HG02870 (cell line): Measurements from ENCODE around the gene CYP26C1.

Source experiments
- ATAC-seq: cut with Tn5 transposase; IDR thresholded peaks from one replicate; pipeline ENCODE4 v1.9.1; 2021; ENCODE audit warnings: mild to moderate bottlenecking, moderate library complexity; ENCODE audit not compliant: unreplicated experiment

CYP26C1 gene

GRCh38 chr10:93059975-93060886 is at the start of gene CYP26C1:
Gene CYP26C1 (plus strand): TSS chr10:93060798. CDS start chr10:93061264, 466 bp downstream.
- ATAC-seq = no peak

- no peak for ATAC-seq
Observed at GRCh38 chr10:93015722-93016121, 44.9 kb upstream of the CYP26C1 start.

GRCh38 chr10:93023013-93023650 is 37.5 kb upstream of the CYP26C1 start:
- ATAC-seq = no peak

GRCh38 chr10:93026072-93026471 is 34.5 kb upstream of the CYP26C1 start:
- no peak for ATAC-seq

GRCh38 chr10:93027508-93027907 is 33.1 kb upstream of the CYP26C1 start:
- ATAC-seq = no peak

- no peak for ATAC-seq
Observed at GRCh38 chr10:93028883-93029282, 31.7 kb upstream of the CYP26C1 start.

DNA sequence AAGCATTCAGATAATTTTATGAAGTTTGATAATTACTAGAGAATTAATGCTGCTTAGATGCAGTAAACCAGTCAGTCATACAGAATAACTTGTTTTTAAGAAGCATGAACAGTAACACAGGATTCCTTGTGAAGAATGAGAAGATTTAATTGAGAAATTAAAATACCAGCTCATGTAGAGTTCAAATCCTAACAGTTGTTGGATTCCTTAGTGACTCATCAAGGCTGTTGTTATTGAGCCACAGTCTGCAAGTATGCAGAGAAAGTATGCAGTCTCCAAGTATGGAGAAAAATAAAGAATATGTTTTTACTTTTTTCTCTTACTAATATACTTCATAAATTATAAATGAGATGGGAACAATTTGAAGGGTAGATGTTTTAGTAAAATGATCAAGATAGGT is 30.2 kb upstream of the CYP26C1 start:
- ATAC-seq = no peak

GRCh38 chr10:93032105-93032808 is 28.3 kb upstream of the CYP26C1 start:
- no peak for ATAC-seq

- ATAC-seq = no peak
Observed at GRCh38 chr10:93032809-93033137, 27.8 kb upstream of the CYP26C1 start.

DNA sequence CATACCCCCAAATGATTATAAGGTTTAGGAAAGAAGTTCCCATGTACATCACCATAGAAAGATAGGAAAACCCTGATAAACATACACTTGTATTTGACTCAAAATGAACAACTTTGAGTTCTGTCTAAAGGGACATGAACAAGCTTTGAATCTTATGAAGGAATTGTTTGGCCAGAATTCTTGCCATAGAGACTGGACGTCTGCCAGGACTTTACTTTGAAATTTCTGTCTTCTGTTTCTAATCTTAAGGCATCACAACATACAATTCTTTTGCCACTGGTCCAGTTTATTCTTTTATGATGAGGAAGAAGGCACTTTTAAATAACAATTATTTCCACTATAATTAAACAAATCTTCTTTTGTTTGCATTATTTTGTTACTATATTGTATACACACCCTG is 26.2 kb upstream of the CYP26C1 start:
- no peak for ATAC-seq

DNA sequence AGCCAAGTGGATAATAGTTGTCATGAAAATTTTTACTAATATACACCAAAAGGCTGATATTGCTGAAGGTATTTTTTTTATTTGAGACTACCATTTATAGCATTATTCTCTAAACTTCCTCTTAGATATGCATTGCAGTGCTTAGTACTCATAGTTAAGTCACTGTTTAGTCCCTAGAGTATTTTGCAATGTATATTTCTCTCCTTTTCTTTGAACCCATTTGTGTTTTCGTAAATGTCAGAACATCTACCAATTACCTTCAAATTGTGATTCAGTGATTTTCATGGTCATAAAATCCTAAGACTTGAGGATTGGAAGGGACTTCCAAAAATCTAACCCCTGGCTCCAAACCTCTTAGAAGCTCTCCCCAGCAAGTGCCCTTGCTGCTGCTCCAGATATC is 21.5 kb upstream of the CYP26C1 start:
- no peak for ATAC-seq

DNA sequence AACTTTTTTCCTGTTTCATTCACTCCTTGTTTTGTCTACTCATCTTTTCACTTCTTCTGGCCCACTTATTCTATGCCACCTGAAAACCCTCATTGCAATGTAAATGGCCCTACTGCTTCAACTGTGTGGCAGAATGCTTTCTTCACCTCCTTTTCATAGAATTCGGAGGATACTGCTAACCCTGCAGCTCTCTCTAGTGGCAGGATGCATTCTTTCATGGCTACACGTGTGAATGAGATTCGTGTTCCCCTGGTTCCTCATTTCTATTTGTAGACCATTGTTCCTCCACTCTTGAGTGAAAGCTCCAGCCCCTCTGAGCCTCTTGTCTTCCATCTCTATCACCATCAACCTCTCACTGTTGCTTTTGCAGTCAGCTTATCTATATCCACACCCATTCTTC is 20.9 kb upstream of the CYP26C1 start:
- ATAC-seq = no peak

DNA sequence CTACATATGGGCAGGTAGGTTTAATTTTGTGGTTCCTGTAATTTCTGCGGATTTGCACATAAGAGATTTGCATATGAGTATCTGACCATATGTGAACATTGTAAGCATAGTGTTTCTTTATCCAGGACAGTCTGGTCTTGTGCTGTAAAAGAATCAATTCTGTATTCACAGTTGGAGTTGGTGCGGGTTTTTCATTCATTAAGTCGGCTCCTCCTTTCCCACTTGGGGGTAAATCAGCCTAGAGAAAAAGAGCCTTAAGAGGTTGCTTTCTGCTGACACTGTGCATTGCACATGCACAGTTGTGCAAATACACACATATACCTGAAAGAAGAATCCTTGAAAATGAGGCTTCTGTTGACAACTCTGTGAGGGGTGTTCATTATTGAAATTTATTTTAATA is 6.1 kb upstream of the CYP26C1 start:
- ATAC-seq = no peak

- no peak for ATAC-seq
Observed at GRCh38 chr10:93058139-93058538, 2.5 kb upstream of the CYP26C1 start.

GRCh38 chr10:93060887-93061593 is 442 bp downstream of the CYP26C1 start:
- ATAC-seq = no peak

DNA sequence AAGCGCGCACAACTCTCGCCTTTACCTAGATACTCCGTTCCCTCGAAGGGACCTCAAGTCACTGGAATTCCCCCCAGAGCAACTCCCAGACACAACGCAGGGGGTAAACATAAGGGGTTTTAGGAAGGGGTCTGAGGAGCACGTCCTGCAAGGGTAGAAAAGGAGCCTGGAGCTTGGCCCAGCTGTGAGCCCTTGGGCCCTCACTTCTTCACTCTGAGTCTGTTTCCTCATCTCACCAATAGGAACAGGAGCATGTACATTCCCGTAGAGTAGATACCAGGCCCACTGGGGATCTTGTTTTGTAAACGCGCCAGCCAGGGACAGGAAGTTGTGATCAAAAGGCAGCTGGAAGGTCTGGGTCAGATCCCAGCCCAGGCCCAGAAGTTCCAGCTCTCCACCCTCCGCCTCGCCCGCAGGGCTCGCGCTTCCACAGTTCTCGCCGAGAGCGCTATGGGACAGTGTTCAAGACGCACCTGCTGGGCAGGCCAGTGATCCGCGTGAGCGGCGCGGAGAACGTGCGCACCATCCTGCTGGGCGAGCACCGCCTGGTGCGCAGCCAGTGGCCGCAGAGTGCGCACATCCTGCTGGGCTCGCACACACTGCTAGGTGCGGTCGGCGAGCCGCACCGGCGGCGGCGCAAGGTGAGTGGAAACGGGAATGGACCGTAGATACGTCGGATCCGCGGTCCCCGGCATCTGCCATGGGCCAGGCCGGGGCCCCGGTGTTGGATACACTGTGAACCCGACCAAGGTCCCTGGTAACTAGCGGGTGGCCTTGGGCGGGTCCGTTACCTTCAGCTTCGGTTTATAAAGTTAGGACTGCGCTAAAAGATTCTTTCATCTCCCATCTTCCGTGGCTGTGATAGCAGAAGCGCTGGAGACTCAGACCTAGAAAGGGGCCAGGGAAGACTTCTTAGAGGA is 1.3 kb downstream of the CYP26C1 start:
- ATAC-seq = no peak

DNA sequence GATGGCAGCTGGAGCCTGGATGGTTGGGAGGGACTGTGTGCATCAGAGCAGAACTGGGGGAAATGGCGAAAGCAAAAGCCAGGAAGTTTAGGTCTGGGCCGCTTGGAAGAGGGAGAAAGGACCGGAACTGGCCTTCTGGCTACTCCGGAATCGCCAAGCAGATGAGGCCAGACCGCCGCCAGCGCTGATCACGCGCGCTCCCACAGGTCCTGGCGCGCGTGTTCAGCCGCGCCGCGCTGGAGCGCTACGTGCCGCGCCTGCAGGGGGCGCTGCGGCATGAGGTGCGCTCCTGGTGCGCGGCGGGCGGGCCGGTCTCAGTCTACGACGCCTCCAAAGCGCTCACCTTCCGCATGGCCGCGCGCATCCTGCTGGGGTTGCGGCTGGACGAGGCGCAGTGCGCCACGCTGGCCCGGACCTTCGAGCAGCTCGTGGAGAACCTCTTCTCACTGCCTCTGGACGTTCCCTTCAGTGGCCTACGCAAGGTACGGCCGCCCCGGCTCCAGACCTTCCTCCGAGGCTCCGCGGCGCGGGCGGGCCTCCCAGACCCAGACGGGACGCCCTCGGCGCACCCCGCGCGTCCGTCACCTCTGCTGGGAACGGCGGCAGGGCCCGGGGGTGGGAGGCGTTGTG is 2.0 kb downstream of the CYP26C1 start:
- ATAC-seq = no peak

DNA sequence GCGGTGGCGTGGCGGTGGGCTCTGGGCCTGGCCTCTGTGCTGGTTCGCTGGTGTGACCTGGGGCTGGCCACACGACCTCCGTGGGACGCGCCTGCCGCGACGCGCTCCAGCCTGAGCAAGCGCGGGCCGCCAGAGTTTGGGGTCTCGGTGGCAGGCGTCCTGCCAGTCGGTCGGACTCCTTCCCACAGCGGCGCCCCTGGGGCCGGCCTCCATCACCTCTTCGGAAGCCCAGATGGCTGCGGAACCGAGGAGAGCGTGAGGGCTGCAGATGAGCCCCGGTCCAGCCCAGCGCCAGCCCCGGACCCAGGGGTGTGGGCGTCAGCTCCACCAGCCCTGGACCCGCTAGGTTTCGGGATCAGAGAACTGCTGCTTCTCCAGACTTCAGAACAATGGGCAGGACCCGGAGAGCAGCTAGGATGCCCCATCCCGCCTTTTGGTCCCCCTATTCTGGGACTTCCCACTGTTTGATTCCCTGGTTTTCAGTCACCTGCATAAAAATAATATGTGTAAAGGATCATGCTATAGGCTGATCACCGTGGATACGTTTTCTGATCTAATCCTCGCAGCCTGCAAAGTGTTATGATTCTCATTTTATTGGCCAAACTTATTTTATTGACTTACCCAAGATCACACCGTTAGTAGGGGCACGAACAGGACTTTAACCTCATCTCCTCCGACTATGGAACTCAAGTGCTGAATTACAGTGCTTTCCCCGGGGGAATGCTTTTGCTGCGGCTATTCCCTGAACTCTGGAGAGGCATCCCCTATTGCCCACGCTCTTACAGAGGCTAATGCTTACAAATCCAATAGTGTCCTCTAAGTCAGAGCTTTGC is 2.8 kb downstream of the CYP26C1 start:
- no peak for ATAC-seq
